MG63 (cell line): ENCODE data around the gene SLC25A20. TPM values are rescaled to one million over a fixed set of nuclear protein-coding genes. Genes with fewer than 3 reads are reported as not detected.
"Not testable (repeated sequence)": the region's sequence is repeated elsewhere in the genome, so short reads cannot be mapped to it uniquely, and the experiment has no call there.

Experiments
- DNase-seq: peaks from one replicate; pipeline ENCODE4 v3.0.0-alpha.2; 2020
- H3K27me3 ChIP-seq: fragments of 250-450 bp; sonication (Bioruptor Pico); 2 replicates; pipeline ENCODE4 v1.5.1; 2020; ENCODE audit warnings: mild to moderate bottlenecking, moderate library complexity
- H3K36me3 ChIP-seq: fragments of 250-450 bp; sonication (Bioruptor Pico); 2 replicates; pipeline ENCODE4 v1.5.1; 2020; ENCODE audit warnings: mild to moderate bottlenecking, moderate library complexity
- H3K4me3 ChIP-seq: fragments of 250-450 bp; sonication (Bioruptor Pico); 2 replicates; pipeline ENCODE4 v1.5.1; 2020; ENCODE audit warnings: mild to moderate bottlenecking, moderate library complexity
- H3K9me3 ChIP-seq: fragments of 250-450 bp; sonication (Bioruptor Pico); 2 replicates; pipeline ENCODE4 v1.5.1; 2020; ENCODE audit warnings: mild to moderate bottlenecking, moderate library complexity
- total RNA-seq: library from RNA; depleted of rRNA; stranded (reverse); fragments of >200 nt; shearing (Covaris generic); gene quantifications from 2 replicates; pipeline ENCODE4 v1.2.3, GENCODE V29; 2014; ENCODE audit warnings: low replicate concordance

SLC25A20 gene
- total RNA-seq, 1 experiment from 2014 or later, result 17.2 TPM

DNA sequence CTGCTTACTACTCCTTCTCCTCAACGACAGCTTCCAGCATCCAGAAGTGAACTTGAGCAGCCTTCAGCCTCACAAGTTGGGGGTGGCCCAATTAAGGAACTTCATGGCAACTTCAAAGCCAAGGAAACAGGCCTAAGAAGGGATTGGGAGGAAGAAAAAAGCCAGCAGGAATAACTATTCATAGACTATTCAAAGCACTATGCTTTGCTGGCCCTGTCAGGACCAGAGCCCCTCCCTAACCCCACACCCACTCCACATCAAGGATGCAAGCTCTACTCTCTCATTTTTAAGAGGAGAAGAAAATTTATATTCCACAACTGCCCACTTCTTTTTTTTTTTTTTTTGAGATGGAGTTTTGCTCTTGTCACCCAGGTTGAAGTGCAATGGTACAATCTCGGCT, 41.0 kb downstream of the SLC25A20 start:
- H3K9me3 ChIP-seq, result no peaks in the 10 kb centered on the region
- H3K27me3 ChIP-seq, result no peaks in the 10 kb centered on the region
- DNase-seq, result no peak
- H3K36me3 ChIP-seq, result no peaks in the 10 kb centered on the region
- H3K4me3 ChIP-seq, result no peak overlapping the region

DNA sequence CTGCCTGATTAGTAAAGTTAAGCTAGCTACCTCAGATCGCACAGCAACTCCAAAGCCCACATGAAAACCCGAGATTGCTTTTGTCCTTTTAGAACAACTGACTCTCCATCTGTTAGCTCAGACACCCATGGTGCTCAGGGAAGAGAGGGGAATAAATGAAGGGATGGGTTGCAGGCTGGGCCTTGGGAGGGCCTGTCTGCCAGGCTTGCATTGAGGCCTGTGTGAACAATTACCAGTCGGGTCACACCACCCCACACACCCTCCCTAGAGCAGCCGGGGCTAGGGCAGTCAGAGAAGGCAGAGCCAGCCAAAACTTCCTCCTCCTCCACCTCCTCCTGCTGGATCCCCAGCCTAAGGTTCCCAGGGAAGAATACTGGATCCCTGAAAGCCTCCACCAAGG, 42.2 kb downstream of the SLC25A20 start:
- DNase-seq, result no peak
- H3K9me3 ChIP-seq, result no peaks in the 10 kb centered on the region
- no peak overlapping the region for H3K4me3 ChIP-seq
- H3K36me3 ChIP-seq, result no peaks in the 10 kb centered on the region
- no peaks in the 10 kb centered on the region for H3K27me3 ChIP-seq

DNA sequence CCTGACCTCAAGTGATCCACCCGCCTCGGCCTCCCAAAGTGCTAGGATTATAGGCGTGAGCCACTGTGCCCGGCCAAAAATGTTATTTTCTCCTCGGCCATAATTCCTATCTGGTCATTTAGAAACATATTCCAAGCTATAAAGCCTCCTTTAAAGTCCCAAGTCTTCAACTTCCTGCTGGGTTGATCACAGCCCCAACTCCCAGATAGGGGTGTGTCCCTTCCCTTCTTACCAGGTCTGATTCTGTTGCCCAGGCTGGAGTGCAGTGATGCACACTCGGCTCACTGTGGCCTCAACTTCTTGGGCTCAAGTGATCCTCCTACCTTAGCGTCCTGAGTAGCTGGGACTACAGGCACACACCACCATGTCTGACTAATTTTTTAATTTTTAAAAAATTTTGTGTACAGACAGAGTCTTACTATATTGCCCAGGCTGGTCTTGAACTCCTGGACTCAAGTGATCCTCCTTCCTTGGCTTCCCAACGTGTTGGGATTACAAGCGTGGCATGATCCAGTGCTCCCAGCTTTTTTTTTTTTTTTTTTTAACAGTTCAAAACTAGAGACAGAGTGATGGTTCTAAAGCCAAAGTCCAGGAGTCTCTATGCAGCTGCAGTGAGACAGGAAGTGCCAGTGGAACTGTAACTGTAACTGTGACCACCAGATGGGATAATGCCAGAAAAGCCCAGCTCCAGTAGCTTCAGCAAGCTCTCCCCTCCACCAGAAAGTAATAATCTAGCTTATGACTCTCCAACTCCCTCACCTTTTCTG, 42.8 kb downstream of the SLC25A20 start:
- no peak for DNase-seq
- Histone ChIP-seq H3K9me3 (no peaks in the 10 kb centered on the region), H3K27me3 (no peaks in the 10 kb centered on the region), H3K4me3 (no peak overlapping the region), H3K36me3 (no peaks in the 10 kb centered on the region)

GRCh38 chr3:48852151-48852550, 46.5 kb downstream of the SLC25A20 start:
- no peak for DNase-seq
- H3K4me3 ChIP-seq, result no peak overlapping the region
- H3K9me3 ChIP-seq, result no peaks in the 10 kb centered on the region
- H3K36me3 ChIP-seq, result no peaks in the 10 kb centered on the region
- H3K27me3 ChIP-seq, result no peaks in the 10 kb centered on the region

DNA sequence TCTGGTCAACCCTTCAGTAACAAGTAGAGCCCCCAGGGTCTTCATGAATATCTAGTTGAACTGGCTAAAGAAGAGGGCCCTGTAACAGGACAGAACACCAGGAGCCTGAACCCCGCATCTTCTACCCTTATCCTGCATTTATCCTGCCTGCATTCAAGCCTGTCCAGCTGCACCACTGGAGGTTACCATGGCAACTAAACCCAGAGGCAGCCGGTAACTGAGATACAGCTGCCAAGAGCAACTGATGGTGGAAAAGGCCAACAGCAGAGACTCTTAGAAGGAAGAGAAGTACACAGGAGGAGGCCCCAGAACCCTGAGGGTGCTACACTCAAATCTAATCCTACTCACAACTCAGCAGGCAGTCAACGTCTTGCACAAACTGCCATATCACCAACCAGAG, 47.3 kb downstream of the SLC25A20 start:
- no peak for DNase-seq
- Histone ChIP-seq H3K9me3 (no peaks in the 10 kb centered on the region), H3K27me3 (no peaks in the 10 kb centered on the region), H3K4me3 (no peak overlapping the region), H3K36me3 (no peaks in the 10 kb centered on the region)

- H3K36me3 ChIP-seq, result peaks cover 8% of the 10 kb centered on the region
- H3K9me3 ChIP-seq, result no peaks in the 10 kb centered on the region
- no peak overlapping the region for H3K4me3 ChIP-seq
- no peaks in the 10 kb centered on the region for H3K27me3 ChIP-seq
- DNase-seq, result no peak
Observed at GRCh38 chr3:48848816-48849515, 49.7 kb downstream of the SLC25A20 start.

GRCh38 chr3:48847504-48848423, 50.9 kb downstream of the SLC25A20 start, which contains the start of gene PRKAR2A:
Gene PRKAR2A, minus strand, starts transcription at chr3:48847874. Its CDS starts 278 bp downstream, at chr3:48847596.
- no peaks in the 10 kb centered on the region for H3K9me3 ChIP-seq
- H3K36me3 ChIP-seq, result peaks cover 8% of the 10 kb centered on the region
- peak within 1 kb of the TSS; percentile 79 for H3K4me3 ChIP-seq
- DNase-seq, result peak; percentile 83
- no peaks in the 10 kb centered on the region for H3K27me3 ChIP-seq

DNA sequence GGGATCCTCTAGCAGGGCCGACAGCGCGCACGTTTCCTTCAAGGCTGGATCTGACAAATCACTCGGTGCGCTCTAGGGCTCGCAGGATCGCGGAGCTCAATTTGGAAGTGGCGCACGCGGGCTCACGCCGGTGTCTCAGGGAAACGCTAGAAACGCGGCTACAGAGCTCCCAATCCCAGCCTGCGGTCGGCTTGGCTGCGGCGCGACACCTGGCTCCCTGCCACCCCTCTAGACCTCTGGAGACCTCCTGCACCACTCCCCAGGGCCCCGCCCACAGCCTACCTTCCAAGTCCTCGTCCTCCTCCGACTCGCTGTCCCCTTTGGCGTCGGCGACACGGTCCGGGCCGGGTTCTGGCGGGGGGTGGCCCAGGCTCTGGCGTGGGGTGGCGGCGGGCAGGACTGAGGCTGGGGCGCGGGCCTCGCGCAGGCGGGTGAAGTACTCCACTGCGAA, 51.6 kb downstream of the SLC25A20 start:
- DNase-seq, result peak; percentile 76
- Histone ChIP-seq H3K36me3 (peaks cover 8% of the 10 kb centered on the region), H3K27me3 (no peaks in the 10 kb centered on the region), H3K9me3 (no peaks in the 10 kb centered on the region), H3K4me3 (peak overlapping the region; percentile 79)

DNA sequence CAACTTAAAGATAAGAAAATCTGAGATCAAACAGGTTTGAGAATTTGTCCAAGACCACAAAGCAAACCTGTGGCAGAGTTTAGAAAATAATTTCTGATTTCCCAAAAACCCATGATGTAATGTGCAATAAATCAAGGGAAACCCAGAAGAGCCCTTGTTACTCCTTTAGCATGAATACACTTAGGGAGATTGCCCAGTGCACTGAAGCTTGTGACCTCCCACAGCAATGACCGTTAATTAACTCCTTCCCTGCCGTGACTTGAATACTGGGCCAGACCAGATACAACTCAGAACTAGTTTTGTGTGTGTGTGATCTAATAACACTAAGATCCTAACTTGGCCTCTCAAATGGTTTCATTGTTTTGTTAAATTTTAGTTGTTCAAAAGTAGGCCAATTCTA, 53.5 kb downstream of the SLC25A20 start:
- no peak for DNase-seq
- Histone ChIP-seq H3K36me3 (peaks cover 8% of the 10 kb centered on the region), H3K4me3 (no peak overlapping the region), H3K9me3 (no peaks in the 10 kb centered on the region), H3K27me3 (no peaks in the 10 kb centered on the region)

GRCh38 chr3:48837163-48837562, 61.5 kb downstream of the SLC25A20 start:
- Histone ChIP-seq H3K4me3 (no peak overlapping the region), H3K36me3 (no peaks in the 10 kb centered on the region), H3K9me3 (no peaks in the 10 kb centered on the region), H3K27me3 (no peaks in the 10 kb centered on the region)
- no peak for DNase-seq

GRCh38 chr3:48835650-48836366, 62.9 kb downstream of the SLC25A20 start:
- H3K4me3 ChIP-seq, result no peak overlapping the region
- no peak for DNase-seq
- no peaks in the 10 kb centered on the region for H3K9me3 ChIP-seq
- H3K27me3 ChIP-seq, result no peaks in the 10 kb centered on the region
- no peaks in the 10 kb centered on the region for H3K36me3 ChIP-seq

DNA sequence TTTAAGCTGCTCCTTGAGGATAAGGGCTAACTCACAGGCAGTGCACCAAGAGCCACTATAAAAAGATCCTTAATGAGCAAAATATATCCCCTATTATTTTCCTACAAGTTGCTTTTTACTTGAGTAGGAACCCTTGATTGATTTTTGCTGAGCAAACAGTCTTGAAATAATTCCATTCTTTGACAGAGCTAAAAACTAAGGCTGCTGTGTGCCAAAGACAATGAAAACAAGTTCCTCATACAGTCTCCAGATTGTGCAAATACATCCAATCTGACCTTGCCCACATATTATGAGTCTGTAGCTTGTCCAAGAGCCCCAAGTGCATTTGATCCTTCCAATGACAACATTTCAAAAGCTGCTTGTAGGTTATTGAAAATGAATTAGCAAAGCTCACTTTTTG, 66.0 kb downstream of the SLC25A20 start:
- H3K4me3 ChIP-seq, result no peak overlapping the region
- H3K9me3 ChIP-seq, result no peaks in the 10 kb centered on the region
- H3K36me3 ChIP-seq, result no peaks in the 10 kb centered on the region
- no peaks in the 10 kb centered on the region for H3K27me3 ChIP-seq
- DNase-seq, result no peak

DNA sequence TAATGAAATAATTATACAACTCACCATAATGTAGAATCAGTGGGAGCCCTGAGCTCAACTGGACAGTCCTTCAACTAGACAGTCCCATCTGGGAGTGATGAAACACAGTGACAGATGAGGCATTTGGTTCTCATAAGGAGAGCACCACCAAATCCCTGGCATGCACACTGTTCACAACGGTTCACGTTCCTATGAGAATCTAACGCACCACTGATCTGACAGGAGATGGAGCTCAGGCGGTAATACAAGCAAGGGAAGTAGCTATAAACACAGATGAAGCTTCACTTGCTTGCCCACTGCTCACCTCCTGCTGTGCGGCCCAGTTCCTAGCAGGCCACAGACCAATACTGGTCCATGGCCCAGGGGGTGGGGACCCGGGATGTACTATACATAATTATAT, 68.0 kb downstream of the SLC25A20 start:
- H3K36me3 ChIP-seq, result no peaks in the 10 kb centered on the region
- H3K27me3 ChIP-seq, result no peaks in the 10 kb centered on the region
- DNase-seq, result no peak
- H3K4me3 ChIP-seq, result no peak overlapping the region
- no peaks in the 10 kb centered on the region for H3K9me3 ChIP-seq

GRCh38 chr3:48829525-48829924, 69.2 kb downstream of the SLC25A20 start:
- not testable (repeated sequence) for H3K36me3 ChIP-seq, H3K9me3 ChIP-seq, H3K27me3 ChIP-seq, H3K4me3 ChIP-seq, DNase-seq

- not testable (repeated sequence) for DNase-seq, H3K4me3 ChIP-seq, H3K27me3 ChIP-seq, H3K36me3 ChIP-seq, H3K9me3 ChIP-seq
Observed at GRCh38 chr3:48827874-48828273, 70.8 kb downstream of the SLC25A20 start.

DNA sequence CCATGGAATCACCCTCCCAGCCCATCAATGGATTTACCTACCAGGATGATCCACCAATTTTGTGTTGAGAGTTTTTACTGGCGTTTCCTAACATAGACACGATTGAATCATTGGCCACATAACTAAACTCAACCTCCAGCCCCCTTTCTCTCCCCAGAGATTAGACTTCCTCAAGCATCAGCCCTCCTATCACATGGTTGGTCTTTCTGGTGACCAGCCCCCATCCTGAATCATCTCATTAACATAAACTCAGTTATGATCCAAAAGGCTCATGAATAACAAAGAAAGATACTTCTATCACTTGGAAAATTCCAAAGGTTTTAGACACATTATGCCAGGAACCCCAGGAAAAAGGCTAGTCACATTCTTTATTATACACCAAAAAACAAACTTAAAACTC, 72.2 kb downstream of the SLC25A20 start:
- Histone ChIP-seq H3K9me3 (no peaks in the 10 kb centered on the region), H3K36me3 (no peaks in the 10 kb centered on the region), H3K4me3 (no peak overlapping the region), H3K27me3 (no peaks in the 10 kb centered on the region)
- DNase-seq, result peak; percentile 24
